Panc1 (cell line): ENCODE data around the gene ZFTA.

Source experiments
- POLR2AphosphoS5 ChIP-seq: IDR thresholded peaks from 2 replicates; pipeline ENCODE4 v1.6.1; 2012; ENCODE audit warnings: mild to moderate bottlenecking, low read depth, low read length, moderate library complexity
- REST ChIP-seq, 2 experiments: IDR thresholded peaks; 2 replicates each; pipeline ENCODE4 v1.6.1; 2011 to 2012; ENCODE audit warnings: low read depth in 2 of 2, control low read depth in 1 of 2, low read length in 1 of 2, mild to moderate bottlenecking in 1 of 2, moderate library complexity in 1 of 2; ENCODE audit not compliant: insufficient read depth in 1 of 2
- SIN3A ChIP-seq: IDR thresholded peaks from 2 replicates; pipeline ENCODE4 v1.6.1; 2012; ENCODE audit warnings: low read depth, mild to moderate bottlenecking, low read length, moderate library complexity, borderline replicate concordance; ENCODE audit not compliant: insufficient read depth
- TF ChIP-seq, protein P1 (sequence below): fragments of 450-650 bp; IDR thresholded peaks from 2 replicates; pipeline ENCODE4 v1.5.1; 2017; ENCODE audit warnings: mild to moderate bottlenecking

- TF ChIP-seq, protein P1, sequence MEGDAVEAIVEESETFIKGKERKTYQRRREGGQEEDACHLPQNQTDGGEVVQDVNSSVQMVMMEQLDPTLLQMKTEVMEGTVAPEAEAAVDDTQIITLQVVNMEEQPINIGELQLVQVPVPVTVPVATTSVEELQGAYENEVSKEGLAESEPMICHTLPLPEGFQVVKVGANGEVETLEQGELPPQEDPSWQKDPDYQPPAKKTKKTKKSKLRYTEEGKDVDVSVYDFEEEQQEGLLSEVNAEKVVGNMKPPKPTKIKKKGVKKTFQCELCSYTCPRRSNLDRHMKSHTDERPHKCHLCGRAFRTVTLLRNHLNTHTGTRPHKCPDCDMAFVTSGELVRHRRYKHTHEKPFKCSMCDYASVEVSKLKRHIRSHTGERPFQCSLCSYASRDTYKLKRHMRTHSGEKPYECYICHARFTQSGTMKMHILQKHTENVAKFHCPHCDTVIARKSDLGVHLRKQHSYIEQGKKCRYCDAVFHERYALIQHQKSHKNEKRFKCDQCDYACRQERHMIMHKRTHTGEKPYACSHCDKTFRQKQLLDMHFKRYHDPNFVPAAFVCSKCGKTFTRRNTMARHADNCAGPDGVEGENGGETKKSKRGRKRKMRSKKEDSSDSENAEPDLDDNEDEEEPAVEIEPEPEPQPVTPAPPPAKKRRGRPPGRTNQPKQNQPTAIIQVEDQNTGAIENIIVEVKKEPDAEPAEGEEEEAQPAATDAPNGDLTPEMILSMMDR: no peak
- TF ChIP-seq POLR2AphosphoS5 (no peak), REST (IDR thresholded peaks at IDR 0.05; ENCODE audit: insufficient read depth in 1 of 2, low read depth in 2 of 2, low read length in 1 of 2) (no peak), SIN3A (no peak)
Observed at GRCh38 chr11:63767565-63768236, 874 bp downstream of the ZFTA start.
